ENCODE results near the gene MRM2. TPM values are rescaled to one million over a fixed set of nuclear protein-coding genes. Genes with fewer than 3 reads are reported as not detected.

The MRM2 gene
- total and polyA plus RNA-seq, 10 of the 15 experiments (the other 5 are each of a cell fraction or from before 2014, with no cell fraction given) = 43.2 to 128 (median 71.4) TPM

- H3K9ac ChIP-seq (ENCODE audit: control insufficient read depth, insufficient read depth, low read length) = no peak overlapping the region
- no peak for FAIRE-seq
Measured at GRCh38 chr7:2266911-2267310, 24.9 kb upstream of the MRM2 start.

GRCh38 chr7:2264158-2264557 lies 22.2 kb upstream of the MRM2 start:
- Histone ChIP-seq H3K4me2 (ENCODE audit: control insufficient read depth, insufficient read depth) (no peak overlapping the region), H3K4me3 (no peak overlapping the region), H3K36me3 (ENCODE audit: control insufficient read depth in 2 of 2, insufficient read depth in 2 of 2, low read length in 1 of 2) (peaks cover 13 to 15% of the 10 kb centered on the region in 2 experiments), H3K27me3 (replicated peaks in 1 of 2; ENCODE audit: control insufficient read depth in 2 of 2, insufficient read depth in 2 of 2, low read length in 1 of 2) (no peaks in the 10 kb centered on the region), H3K9me3 (replicated peaks; ENCODE audit: control insufficient read depth, insufficient read depth, low read length) (no peaks in the 10 kb centered on the region), H2AFZ (ENCODE audit: control insufficient read depth, low read depth, low read length) (no peak overlapping the region), H4K20me1 (ENCODE audit: control insufficient read depth, insufficient read depth) (no peaks in the 10 kb centered on the region), H3K4me1 (ENCODE audit: control insufficient read depth, insufficient read depth, low read length) (peaks cover 26% of the 10 kb centered on the region), H3K9ac (ENCODE audit: control insufficient read depth, insufficient read depth, low read length) (no peak overlapping the region), H3K27ac (ENCODE audit: control insufficient read depth, insufficient read depth) (no peak overlapping the region), H3K79me2 (ENCODE audit: control insufficient read depth, insufficient read depth, low read length) (peaks cover under 1% of the 10 kb centered on the region)
- 99% methylated on average over 23 of the region's 23 CpGs for WGBS (ENCODE audit: insufficient coverage, insufficient replicate concordance, low lambda C conversion rate, missing lambda C conversion rate)
- intact Hi-C loops (cut with micrococcal nuclease; ENCODE audit: unreplicated experiment) (no loop called here), in situ Hi-C loops (cut with MboI) (no loop called here)
- ChIA-PET SMC1A (ENCODE audit: uncharacterized antibody, unreplicated experiment) (interaction anchor here (0.9 kb wide), 1 partner anchor 24 kb away, joined by 3 read pairs; no protein-coding TSS in a partner anchor), CTCF (no interaction called here), RAD21 (ENCODE audit: unreplicated experiment) (interaction anchor here (0.6 kb wide), 1 partner anchor 188 kb away, joined by 3 read pairs; no protein-coding TSS in a partner anchor), POLR2A (no interaction called here)
- DNase-seq (ENCODE audit: low read depth, low spot score) (no peak), FAIRE-seq (no peak), ATAC-seq (no peak)
- no TSS peak for BruUV-seq (replicated peaks)
- TF ChIP-seq ZNF207 (IDR thresholded peaks at IDR 0.05; ENCODE audit: borderline replicate concordance) = no peak
- no peak for TF ChIP-seq TBL1XR1 (IDR thresholded peaks at IDR 0.05; ENCODE audit: low read depth, low read length)
- no peak for TF ChIP-seq SMC3 (IDR thresholded peaks at IDR 0.05; ENCODE audit: borderline replicate concordance, low read length)
- no peak for TF ChIP-seq ASH2L (IDR thresholded peaks at IDR 0.05; ENCODE audit: borderline replicate concordance, low read depth)
- TF ChIP-seq, protein P1, sequence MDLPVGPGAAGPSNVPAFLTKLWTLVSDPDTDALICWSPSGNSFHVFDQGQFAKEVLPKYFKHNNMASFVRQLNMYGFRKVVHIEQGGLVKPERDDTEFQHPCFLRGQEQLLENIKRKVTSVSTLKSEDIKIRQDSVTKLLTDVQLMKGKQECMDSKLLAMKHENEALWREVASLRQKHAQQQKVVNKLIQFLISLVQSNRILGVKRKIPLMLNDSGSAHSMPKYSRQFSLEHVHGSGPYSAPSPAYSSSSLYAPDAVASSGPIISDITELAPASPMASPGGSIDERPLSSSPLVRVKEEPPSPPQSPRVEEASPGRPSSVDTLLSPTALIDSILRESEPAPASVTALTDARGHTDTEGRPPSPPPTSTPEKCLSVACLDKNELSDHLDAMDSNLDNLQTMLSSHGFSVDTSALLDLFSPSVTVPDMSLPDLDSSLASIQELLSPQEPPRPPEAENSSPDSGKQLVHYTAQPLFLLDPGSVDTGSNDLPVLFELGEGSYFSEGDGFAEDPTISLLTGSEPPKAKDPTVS (IDR thresholded peaks at IDR 0.05; ENCODE audit: low read depth, low read length) = no peak
- no peak for TF ChIP-seq HDGF (IDR thresholded peaks at IDR 0.05)
- TF ChIP-seq CEBPZ (IDR thresholded peaks at IDR 0.05; ENCODE audit: low read depth, low read length) = no peak
- no peak for TF ChIP-seq MYC (IDR thresholded peaks at IDR 0.05; ENCODE audit: insufficient read depth, insufficient read length, insufficient replicate concordance, low read length, severe bottlenecking)
- no peak for TF ChIP-seq RFX5 (IDR thresholded peaks at IDR 0.05; ENCODE audit: low read depth, low read length)

More at GRCh38 chr7:2266911-2267310, 24.9 kb upstream of the MRM2 start:
- SMC1A ChIA-PET (ENCODE audit: uncharacterized antibody, unreplicated experiment) = no interaction called here
- ATAC-seq (no peak), DNase-seq (ENCODE audit: low read depth, low spot score) (no peak)
- BruUV-seq (replicated peaks) = no TSS peak
- no peak overlapping the region for H3K4me3 ChIP-seq
- H4K20me1 ChIP-seq (ENCODE audit: control insufficient read depth, insufficient read depth) = no peaks in the 10 kb centered on the region
- no peaks in the 10 kb centered on the region for H3K9me3 ChIP-seq (replicated peaks; ENCODE audit: control insufficient read depth, insufficient read depth, low read length)
- 80% methylated on average over 10 of the region's 10 CpGs for WGBS (ENCODE audit: insufficient coverage, insufficient replicate concordance, low lambda C conversion rate, missing lambda C conversion rate)
- RAD21 ChIA-PET (ENCODE audit: unreplicated experiment) = no interaction called here
- in situ Hi-C loops (cut with MboI) (no loop called here), intact Hi-C loops (cut with micrococcal nuclease; ENCODE audit: unreplicated experiment) (no loop called here)
- no peak overlapping the region for H3K27ac ChIP-seq (ENCODE audit: control insufficient read depth, insufficient read depth)
- H3K27me3 ChIP-seq (replicated peaks in 1 of 2; ENCODE audit: control insufficient read depth in 2 of 2, insufficient read depth in 2 of 2, low read length in 1 of 2) = no peaks in the 10 kb centered on the region
- no peaks in the 10 kb centered on the region for H3K79me2 ChIP-seq (ENCODE audit: control insufficient read depth, insufficient read depth, low read length)
- H3K4me1 ChIP-seq (ENCODE audit: control insufficient read depth, insufficient read depth, low read length) = peaks cover 6% of the 10 kb centered on the region
- POLR2A ChIA-PET = no interaction called here
- H3K4me2 ChIP-seq (ENCODE audit: control insufficient read depth, insufficient read depth) = no peak overlapping the region
- no peak for TF ChIP-seq SREBF2 (IDR thresholded peaks at IDR 0.05; ENCODE audit: low read length)
- no peak overlapping the region for H2AFZ ChIP-seq (ENCODE audit: control insufficient read depth, low read depth, low read length)
- H3K36me3 ChIP-seq (ENCODE audit: control insufficient read depth in 2 of 2, insufficient read depth in 2 of 2, low read length in 1 of 2) = peaks cover 9 to 28% of the 10 kb centered on the region in 2 experiments
- CTCF ChIA-PET = no interaction called here
